Lung (tissue), 12 donors: ENCODE data around the gene MLST8. TPM values are rescaled to one million over a fixed set of nuclear protein-coding genes. Genes with fewer than 3 reads are reported as not detected.

Experiments
- ATAC-seq: fragments of 200-7000 bp; cut with Tn5 transposase; one replicate; pipeline ENCODE4 v1.9.1; 2020; ENCODE audit warnings: moderate number of reproducible peaks; ENCODE audit not compliant: insufficient read depth, low FRiP score
- DNase-seq, 3 donors: peaks; one replicate each; pipeline ENCODE4 v3.0.0-alpha.2; 2013 to 2017
- H3K27ac ChIP-seq, 2 donors: one replicate each; pipeline ENCODE4 v1.5.1; 2013; ENCODE audit warnings: mild to moderate bottlenecking in 2 of 2, moderate library complexity in 2 of 2, control low read depth in 1 of 2, inconsistent platforms in 1 of 2, low read depth in 1 of 2, low read length in 1 of 2
- H3K27me3 ChIP-seq, 3 donors: one replicate each; pipeline ENCODE4 v1.5.1; 2013; ENCODE audit warnings: low read length in 2 of 3; ENCODE audit not compliant: control insufficient read depth in 3 of 3, insufficient read depth in 3 of 3
- H3K36me3 ChIP-seq, 4 donors: one replicate each; pipeline ENCODE4 v1.5.1; 2013; ENCODE audit warnings: low read length in 4 of 4, mild to moderate bottlenecking in 1 of 4, moderate library complexity in 1 of 4; ENCODE audit not compliant: control insufficient read depth in 4 of 4, insufficient read depth in 4 of 4
- H3K4me1 ChIP-seq, 5 donors: one replicate each; pipeline ENCODE4 v1.5.1; 2013; ENCODE audit warnings: low read length in 5 of 5, mild to moderate bottlenecking in 2 of 5, moderate library complexity in 1 of 5; ENCODE audit not compliant: control insufficient read depth in 5 of 5, insufficient read depth in 5 of 5
- H3K4me3 ChIP-seq: one replicate; pipeline ENCODE4 v1.5.1; 2013; ENCODE audit warnings: mild to moderate bottlenecking, control low read depth, moderate library complexity
- H3K9ac ChIP-seq, 2 donors: one replicate each; pipeline ENCODE4 v1.5.1; 2013; ENCODE audit warnings: low read length in 2 of 2, control low read depth in 1 of 2; ENCODE audit not compliant: insufficient read depth in 1 of 2
- H3K9me3 ChIP-seq, 4 donors: one replicate each; pipeline ENCODE4 v1.5.1; 2013; ENCODE audit warnings: low read length in 3 of 4, mild to moderate bottlenecking in 1 of 4, moderate library complexity in 1 of 4; ENCODE audit not compliant: control insufficient read depth in 4 of 4, insufficient read depth in 3 of 4
- WGBS, 2 donors: extraction: QIAGEN DNeasy Blood & Tissue Kit; methylation state at CpG; one replicate each; pipeline ENCODE4 v1.1.7; 2013; 5-methylcytosine and 5-hydroxymethylcytosine counted together
- polyA plus RNA-seq, 2 donors: library from polyadenylated mRNA; stranded (reverse); fragments of 200-250 nt; gene quantifications; one replicate each; pipeline ENCODE4 v1.2.1, GENCODE V29; 2013
- total RNA-seq, 2 donors: library from RNA; depleted of rRNA in 1 of 2; stranded (reverse); fragments of >200 nt in 1 of 2; gene quantifications; one replicate each; pipeline ENCODE4 v1.2.1, GENCODE V29; 2014 to 2021
- TF ChIP-seq, protein P1 (sequence below): IDR thresholded peaks from 2 replicates; pipeline ENCODE4 v1.5.1; 2012; ENCODE audit warnings: mild to moderate bottlenecking; ENCODE audit errors: control extremely low read depth, extremely low read depth
- donor health status: control.
- donor health status: control.
- donor health status: Bipolar disorder and iron deficiency.
- donor health status: healthy.
- donor health status: DM: yes; HTN: yes; CAD: no.

The MLST8 gene
- total and polyA plus RNA-seq, 4 donors = 17.2 to 48.9 (median 41.2) TPM

DNA sequence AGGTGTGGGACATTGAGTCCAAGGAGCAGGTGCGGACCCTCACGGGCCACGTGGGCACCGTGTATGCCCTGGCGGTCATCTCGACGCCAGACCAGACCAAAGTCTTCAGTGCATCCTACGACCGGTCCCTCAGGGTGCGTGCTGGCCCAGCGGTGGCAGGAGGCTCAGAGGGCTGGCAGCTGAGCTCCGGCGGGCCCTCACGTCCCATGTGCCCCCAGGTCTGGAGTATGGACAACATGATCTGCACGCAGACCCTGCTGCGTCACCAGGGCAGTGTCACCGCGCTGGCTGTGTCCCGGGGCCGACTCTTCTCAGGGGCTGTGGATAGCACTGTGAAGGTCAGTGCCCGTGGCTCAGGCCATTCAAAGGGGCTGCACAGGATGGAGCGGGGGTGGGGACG lies 29.2 kb upstream of the MLST8 start:
- TF ChIP-seq, protein P1, sequence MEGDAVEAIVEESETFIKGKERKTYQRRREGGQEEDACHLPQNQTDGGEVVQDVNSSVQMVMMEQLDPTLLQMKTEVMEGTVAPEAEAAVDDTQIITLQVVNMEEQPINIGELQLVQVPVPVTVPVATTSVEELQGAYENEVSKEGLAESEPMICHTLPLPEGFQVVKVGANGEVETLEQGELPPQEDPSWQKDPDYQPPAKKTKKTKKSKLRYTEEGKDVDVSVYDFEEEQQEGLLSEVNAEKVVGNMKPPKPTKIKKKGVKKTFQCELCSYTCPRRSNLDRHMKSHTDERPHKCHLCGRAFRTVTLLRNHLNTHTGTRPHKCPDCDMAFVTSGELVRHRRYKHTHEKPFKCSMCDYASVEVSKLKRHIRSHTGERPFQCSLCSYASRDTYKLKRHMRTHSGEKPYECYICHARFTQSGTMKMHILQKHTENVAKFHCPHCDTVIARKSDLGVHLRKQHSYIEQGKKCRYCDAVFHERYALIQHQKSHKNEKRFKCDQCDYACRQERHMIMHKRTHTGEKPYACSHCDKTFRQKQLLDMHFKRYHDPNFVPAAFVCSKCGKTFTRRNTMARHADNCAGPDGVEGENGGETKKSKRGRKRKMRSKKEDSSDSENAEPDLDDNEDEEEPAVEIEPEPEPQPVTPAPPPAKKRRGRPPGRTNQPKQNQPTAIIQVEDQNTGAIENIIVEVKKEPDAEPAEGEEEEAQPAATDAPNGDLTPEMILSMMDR = no peak
- DNase-seq (no peak), ATAC-seq (no peak)
- H3K4me3 ChIP-seq = no peak overlapping the region
- H3K36me3 ChIP-seq = peaks cover 4 to 68% (median 11%) of the 10 kb centered on the region in 4 donors
- no peaks in the 10 kb centered on the region for H3K27me3 ChIP-seq
- H3K4me1 ChIP-seq = no peaks in the 10 kb centered on the region
- H3K27ac ChIP-seq = no peak overlapping the region
- WGBS, 2 donors = 96% methylated on average over 23 of the region's 23 CpGs
- H3K9me3 ChIP-seq = no peaks in the 10 kb centered on the region
- H3K9ac ChIP-seq = no peak overlapping the region

DNA sequence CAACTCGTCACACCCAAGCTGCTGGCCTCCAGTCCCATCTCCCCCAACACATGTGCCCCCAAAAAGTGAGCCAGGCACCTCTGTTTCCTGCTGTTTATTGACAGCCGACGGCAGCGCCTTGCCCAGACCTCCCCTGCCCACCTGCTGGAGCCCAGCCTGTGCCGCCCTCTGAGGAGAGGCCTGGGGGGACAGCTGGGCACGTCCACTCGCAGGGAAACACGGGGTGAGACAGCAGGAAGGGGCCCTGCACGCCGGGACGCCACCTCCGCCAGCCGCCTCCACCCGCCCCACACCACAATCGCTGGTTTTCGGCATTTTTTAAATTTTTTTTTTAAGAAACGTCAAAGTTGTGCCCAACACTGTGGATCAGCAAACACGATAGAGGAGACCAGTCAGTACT lies 28.2 kb upstream of the MLST8 start:
- DNase-seq = no peak
- no peak for ATAC-seq

DNA sequence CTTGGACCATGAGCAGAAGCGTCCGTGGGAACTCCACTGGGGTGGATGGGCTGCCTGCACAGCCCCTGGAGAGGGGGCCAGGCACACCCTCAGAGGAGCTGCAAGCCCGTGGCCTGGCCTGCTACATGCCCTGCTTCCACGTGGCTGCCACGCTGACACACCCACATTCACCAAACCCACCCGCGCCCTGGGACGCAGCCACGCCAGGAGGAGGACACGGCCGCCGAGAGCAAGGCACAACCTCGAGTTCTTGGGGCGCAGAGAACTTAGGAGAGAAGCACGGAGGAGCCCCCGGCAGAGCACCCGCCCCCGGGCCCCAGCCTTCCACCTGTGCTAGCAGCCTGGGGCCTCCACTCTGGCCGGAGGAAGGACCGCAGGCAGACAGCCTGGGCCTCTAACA lies 27.7 kb upstream of the MLST8 start:
- 94 to 95% methylated on average over 20 of the region's 20 CpGs for WGBS, 2 donors
- Histone ChIP-seq H3K36me3 (peaks cover 4 to 55% (median 11%) of the 10 kb centered on the region in 4 donors), H3K4me1 (no peaks in the 10 kb centered on the region), H3K9me3 (no peaks in the 10 kb centered on the region), H3K27ac (no peak overlapping the region), H3K4me3 (no peak overlapping the region), H3K9ac (no peak overlapping the region), H3K27me3 (no peaks in the 10 kb centered on the region)
- DNase-seq (no peak), ATAC-seq (no peak)
- TF ChIP-seq, protein P1 = no peak

More for the DNA sequence above, 28.2 kb upstream of the MLST8 start:
- Histone ChIP-seq H3K9me3 (no peaks in the 10 kb centered on the region), H3K36me3 (peaks cover 4 to 57% (median 11%) of the 10 kb centered on the region in 4 donors), H3K27me3 (no peaks in the 10 kb centered on the region), H3K9ac (no peak overlapping the region), H3K4me1 (no peaks in the 10 kb centered on the region), H3K27ac (no peak overlapping the region), H3K4me3 (no peak overlapping the region)
- TF ChIP-seq, protein P1 = no peak
- WGBS, 2 donors = 93 to 94% methylated on average over 18 of the region's 18 CpGs

DNA sequence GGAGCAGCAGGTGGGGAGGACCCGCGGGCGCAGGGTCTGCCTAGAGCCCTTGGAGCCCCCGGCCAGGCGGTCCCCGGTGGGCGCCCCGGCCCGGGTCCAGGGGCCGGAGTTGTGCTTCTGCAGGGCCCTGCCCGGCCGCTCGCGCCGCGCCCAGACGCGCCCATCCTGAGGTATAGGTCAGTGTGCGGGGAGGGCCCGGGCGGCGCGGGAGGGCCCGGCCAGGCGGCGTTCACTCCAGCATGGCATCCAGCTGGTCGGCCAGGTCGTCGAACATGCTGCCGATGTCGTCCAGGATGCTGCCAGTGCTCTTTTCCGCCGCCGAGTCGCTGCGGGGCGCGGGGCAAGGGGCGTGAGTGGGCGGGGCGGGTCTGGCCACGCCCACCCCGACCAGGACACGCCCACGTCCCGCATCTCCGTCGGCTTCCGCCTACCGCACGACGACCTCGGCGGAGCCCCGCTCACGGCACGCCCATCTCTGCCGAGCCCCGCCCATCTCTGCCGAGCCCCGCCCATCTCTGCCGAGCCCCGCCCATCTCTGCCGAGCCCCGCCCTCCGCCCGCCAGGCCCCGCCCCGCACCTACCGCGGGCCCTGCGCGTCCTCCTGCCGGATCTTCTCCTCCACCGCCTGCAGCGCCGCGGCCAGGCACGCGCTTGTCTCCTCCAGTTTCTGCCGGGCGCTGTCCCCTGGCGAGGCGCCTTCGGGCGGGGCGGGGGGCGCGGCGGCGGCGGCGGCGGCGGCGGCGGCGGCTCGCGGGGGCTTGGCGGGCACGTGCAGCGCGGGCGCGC lies 26.7 kb upstream of the MLST8 start:
- ATAC-seq = no peak
- H3K36me3 ChIP-seq = peaks cover 4 to 47% (median 9%) of the 10 kb centered on the region in 4 donors
- 46 to 48% methylated on average over 72 to 106 of the region's 106 CpGs for WGBS, 2 donors
- no peaks in the 10 kb centered on the region for H3K9me3 ChIP-seq
- peak; percentile 24 to 58 (median 44) for DNase-seq
- no peak overlapping the region for H3K27ac ChIP-seq
- no peak overlapping the region for H3K4me3 ChIP-seq
- no peaks in the 10 kb centered on the region for H3K27me3 ChIP-seq
- H3K4me1 ChIP-seq = no peaks in the 10 kb centered on the region
- H3K9ac ChIP-seq = no peak overlapping the region
- TF ChIP-seq, protein P1 = no peak
